Stimulated activated naive CD8-positive, alpha-beta T cell treated with anti-CD3 and anti-CD28 coated beads, Interleukin-15, Interleukin-2, amounts not matched to agents 100 U/mL and 50 U/mL, for 24 hours (primary cell): ENCODE data around the gene RAB3D.
"Not testable (repeated sequence)": the region's sequence is repeated elsewhere in the genome, so short reads cannot be mapped to it uniquely, and the experiment has no call there.

Experiments used
- ATAC-seq: fragments of 150-1000 bp; cut with Tn5 transposase; one replicate; pipeline ENCODE4 v1.10.0; 2021
- DNase-seq: peaks from one replicate; pipeline ENCODE4 v3.0.0; 2021

Gene RAB3D

GRCh38 chr19:11339254-11340098 is at the start of gene RAB3D:
RAB3D (minus strand) TSS chr19:11339657; CDS start chr19:11337399, 2,258 bp downstream.
- DNase-seq (peak; percentile 89), ATAC-seq (peak; percentile 94)

- DNase-seq (no peak), ATAC-seq (no peak)
These were observed 47.9 kb upstream of the RAB3D start for GRCh38 chr19:11387162-11388034.

- DNase-seq (no peak), ATAC-seq (no peak)
These were observed 45.3 kb upstream of the RAB3D start for GRCh38 chr19:11384778-11385129.

GRCh38 chr19:11383706-11384048 is 44.2 kb upstream of the RAB3D start:
- DNase-seq (no peak), ATAC-seq (no peak)

GRCh38 chr19:11382898-11383705 is 43.6 kb upstream of the RAB3D start:
- DNase-seq (peak; percentile 70), ATAC-seq (no peak)

- ATAC-seq (peak; percentile 87), DNase-seq (peak; percentile 93)
These were observed 41.4 kb upstream of the RAB3D start for GRCh38 chr19:11380653-11381537.

GRCh38 chr19:11379857-11380350 is 40.4 kb upstream of the RAB3D start:
- no peak for ATAC-seq
- no peak for DNase-seq

- not testable (repeated sequence) for ATAC-seq, DNase-seq
These were observed 39.9 kb upstream of the RAB3D start for GRCh38 chr19:11379269-11379845.

- no peak for ATAC-seq
- peak; percentile 41 for DNase-seq
These were observed 39.1 kb upstream of the RAB3D start for GRCh38 chr19:11378319-11379189.

GRCh38 chr19:11377756-11378155 is 38.3 kb upstream of the RAB3D start:
- DNase-seq, result no peak
- no peak for ATAC-seq

- DNase-seq (no peak), ATAC-seq (no peak)
These were observed 37.8 kb upstream of the RAB3D start for GRCh38 chr19:11377237-11377636.

- DNase-seq (peak; percentile 73), ATAC-seq (peak; percentile 25)
These were observed 35.9 kb upstream of the RAB3D start for GRCh38 chr19:11375143-11375948.

GRCh38 chr19:11374433-11375142 is 35.1 kb upstream of the RAB3D start, which contains the start of gene SWSAP1:
SWSAP1 (plus strand) TSS chr19:11374666; CDS start chr19:11374681, 15 bp downstream.
- ATAC-seq (peak; percentile 95), DNase-seq (peak; percentile 96)

- DNase-seq, result no peak
- ATAC-seq, result no peak
These were observed 34.5 kb upstream of the RAB3D start for GRCh38 chr19:11373885-11374432.

GRCh38 chr19:11373166-11373884 is 33.9 kb upstream of the RAB3D start:
- ATAC-seq, result no peak
- no peak for DNase-seq

GRCh38 chr19:11370744-11371143 is 31.3 kb upstream of the RAB3D start:
- no peak for DNase-seq
- no peak for ATAC-seq

GRCh38 chr19:11367528-11367927 is 28.1 kb upstream of the RAB3D start:
- ATAC-seq, result no peak
- no peak for DNase-seq
